GM12865 (cell line): Measurements from ENCODE around the gene MPPED1.
A peak's percentile ranks its signal among the peaks of the same experiment; 100 is the strongest.

Experiments
- DNase-seq: peaks from one replicate; pipeline ENCODE4 v3.0.0; 2010; ENCODE audit warnings: low read depth
- H3K4me3 ChIP-seq: 2 replicates; pipeline ENCODE4 v1.5.1; 2011; ENCODE audit warnings: mild to moderate bottlenecking, low read depth, low read length, control low read depth
- TF ChIP-seq, protein P1 (sequence below): IDR thresholded peaks from 2 replicates; pipeline ENCODE4 v1.5.1; 2011; ENCODE audit warnings: low read length, control low read depth, low read depth, inconsistent platforms; ENCODE audit not compliant: insufficient read depth; ENCODE audit errors: missing control alignments

Gene MPPED1

DNA sequence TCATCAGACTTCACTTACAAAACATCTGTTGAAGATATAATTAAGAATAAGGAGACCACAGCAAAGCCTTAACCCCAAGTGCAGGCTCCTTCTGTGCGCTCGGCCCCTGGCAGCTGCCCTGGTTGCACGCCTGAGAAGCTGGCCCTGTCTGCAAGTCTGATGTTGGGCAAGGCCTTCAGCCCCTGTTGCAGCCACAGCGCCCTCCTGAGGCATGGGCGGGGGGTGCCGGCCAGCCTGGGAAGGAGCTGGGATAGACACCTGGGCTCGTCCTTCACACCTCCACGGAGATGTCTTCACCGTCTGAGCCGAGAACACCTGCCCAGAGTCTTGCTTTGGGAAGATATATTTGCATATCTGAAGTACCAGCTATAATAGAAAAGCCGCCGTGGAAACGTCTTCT, 104.1 kb downstream of the MPPED1 start:
- H3K4me3 ChIP-seq, result no peak overlapping the region
- TF ChIP-seq, protein P1, sequence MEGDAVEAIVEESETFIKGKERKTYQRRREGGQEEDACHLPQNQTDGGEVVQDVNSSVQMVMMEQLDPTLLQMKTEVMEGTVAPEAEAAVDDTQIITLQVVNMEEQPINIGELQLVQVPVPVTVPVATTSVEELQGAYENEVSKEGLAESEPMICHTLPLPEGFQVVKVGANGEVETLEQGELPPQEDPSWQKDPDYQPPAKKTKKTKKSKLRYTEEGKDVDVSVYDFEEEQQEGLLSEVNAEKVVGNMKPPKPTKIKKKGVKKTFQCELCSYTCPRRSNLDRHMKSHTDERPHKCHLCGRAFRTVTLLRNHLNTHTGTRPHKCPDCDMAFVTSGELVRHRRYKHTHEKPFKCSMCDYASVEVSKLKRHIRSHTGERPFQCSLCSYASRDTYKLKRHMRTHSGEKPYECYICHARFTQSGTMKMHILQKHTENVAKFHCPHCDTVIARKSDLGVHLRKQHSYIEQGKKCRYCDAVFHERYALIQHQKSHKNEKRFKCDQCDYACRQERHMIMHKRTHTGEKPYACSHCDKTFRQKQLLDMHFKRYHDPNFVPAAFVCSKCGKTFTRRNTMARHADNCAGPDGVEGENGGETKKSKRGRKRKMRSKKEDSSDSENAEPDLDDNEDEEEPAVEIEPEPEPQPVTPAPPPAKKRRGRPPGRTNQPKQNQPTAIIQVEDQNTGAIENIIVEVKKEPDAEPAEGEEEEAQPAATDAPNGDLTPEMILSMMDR, result no peak
- DNase-seq, result no peak

DNA sequence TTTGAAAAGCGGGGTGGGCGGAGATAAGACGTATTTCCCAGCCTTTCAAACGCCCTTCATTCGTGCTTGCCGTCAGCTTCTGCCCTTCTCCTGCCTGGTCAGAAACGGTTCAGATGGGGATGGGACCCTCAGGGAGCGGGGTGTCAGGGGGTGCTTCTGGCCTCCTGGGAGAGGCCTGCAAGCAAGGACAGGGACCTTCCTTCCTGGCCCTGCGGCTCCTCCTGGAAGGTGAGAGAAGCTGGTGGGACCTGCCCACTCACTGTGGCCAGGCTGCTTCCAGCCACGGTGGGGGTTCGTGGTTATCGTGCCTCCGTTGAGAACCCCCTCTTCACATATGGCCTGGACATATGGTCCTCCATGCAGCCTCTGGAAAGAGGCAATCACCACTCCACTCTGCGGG, 104.6 kb downstream of the MPPED1 start:
- no peak for DNase-seq
- TF ChIP-seq, protein P1, result no peak
- no peak overlapping the region for H3K4me3 ChIP-seq

DNA sequence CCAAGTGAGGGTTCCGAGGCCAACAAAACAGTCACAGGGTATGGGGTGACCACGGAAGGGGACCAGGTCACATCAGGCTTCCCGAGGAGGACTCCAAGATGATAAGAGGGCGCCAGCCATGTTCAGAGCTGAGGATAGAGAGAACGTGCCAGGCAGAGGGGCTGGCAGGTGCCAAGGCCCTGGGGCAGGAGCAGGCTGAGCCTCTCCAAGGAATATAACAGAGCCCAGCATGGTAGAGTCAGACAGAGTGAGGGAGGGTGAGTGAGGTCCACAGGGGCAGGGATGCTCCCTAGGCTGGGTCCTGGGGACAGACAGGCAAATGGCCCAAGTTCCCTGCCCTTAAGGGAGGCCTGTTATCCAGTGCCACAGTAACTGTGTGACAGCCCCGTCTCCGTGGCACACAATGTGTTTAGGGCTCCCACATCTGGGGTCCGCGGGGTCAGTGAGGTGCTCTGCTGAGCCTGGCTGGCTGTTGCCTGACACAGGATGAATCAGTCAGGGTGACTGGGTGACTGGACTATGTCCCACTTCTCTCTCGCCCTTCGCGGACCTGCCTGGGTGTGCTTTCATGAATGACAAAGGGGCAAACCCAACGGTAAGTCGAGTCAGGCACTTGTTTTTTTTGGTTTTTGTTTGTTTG, 105.3 kb downstream of the MPPED1 start:
- no peak for DNase-seq
- H3K4me3 ChIP-seq, result no peak overlapping the region
- TF ChIP-seq, protein P1, result no peak

DNA sequence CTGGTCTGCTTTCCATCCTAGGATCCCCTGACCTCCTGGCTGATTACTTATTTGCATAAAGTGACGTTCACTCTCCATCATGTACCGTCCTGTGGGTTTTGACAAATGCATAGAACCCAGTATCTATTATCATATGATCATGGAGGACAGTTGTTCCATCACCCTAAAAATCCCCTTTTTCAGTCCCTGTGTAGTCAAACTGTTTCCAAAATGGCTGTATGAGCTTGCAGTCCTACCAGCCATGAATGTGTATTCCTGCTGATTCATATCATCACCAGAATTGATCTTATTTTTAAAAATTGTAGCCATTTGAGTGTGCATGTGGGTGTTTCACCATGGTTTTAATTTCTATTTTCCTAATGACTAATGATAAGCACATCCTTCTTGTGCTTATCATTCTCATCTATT, 108.8 kb downstream of the MPPED1 start:
- TF ChIP-seq, protein P1, result no peak
- peak; percentile 64 for DNase-seq
- no peak overlapping the region for H3K4me3 ChIP-seq

DNA sequence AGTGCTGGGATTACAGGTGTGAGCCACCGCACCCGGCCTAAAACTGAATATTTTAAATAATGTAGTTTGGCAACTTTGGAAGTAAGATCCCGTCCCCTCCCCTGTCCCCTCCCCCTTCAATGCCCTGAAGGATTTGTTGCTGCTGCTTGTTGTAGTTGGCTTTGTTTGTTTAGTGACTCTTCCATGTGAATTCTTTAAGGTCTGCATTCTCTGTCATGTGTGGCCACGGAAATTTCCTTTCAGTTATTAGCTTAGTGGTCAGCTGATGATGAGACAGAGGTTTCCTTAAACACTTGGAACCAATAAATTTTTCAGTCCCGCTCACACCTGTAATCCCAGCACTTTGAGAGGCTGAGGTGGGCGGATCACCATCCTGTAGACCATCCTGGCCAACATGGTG, 109.9 kb downstream of the MPPED1 start:
- TF ChIP-seq, protein P1, result no peak
- DNase-seq, result no peak
- no peak overlapping the region for H3K4me3 ChIP-seq

DNA sequence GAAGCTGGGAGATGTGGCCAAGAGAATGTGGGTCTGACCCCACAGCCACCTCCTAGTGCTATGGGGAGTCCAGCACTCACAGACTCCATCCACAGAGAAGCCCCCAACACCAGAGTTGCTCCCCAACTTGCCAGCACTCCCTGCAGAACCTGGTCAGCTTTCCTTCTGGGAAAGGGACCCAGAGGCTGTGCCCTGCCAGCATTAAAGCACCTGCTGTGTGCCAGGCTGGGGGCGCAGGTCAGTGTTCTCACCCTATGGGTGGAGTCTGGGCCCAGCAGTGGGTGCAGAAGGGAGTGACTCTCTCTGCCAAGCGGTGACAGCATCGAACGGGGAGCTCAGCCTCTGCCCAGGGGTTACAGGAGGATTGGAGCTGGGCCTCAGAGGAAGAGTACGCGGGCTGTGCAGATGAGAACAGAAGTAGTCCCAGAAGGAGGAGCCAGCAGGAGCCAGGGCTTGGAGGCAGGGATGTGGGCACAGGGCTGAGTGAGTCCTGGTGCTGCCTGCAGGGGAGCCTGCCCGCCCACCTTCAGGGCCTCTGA, 114.4 kb downstream of the MPPED1 start:
- no peak overlapping the region for H3K4me3 ChIP-seq
- DNase-seq, result no peak
- TF ChIP-seq, protein P1, result no peak

DNA sequence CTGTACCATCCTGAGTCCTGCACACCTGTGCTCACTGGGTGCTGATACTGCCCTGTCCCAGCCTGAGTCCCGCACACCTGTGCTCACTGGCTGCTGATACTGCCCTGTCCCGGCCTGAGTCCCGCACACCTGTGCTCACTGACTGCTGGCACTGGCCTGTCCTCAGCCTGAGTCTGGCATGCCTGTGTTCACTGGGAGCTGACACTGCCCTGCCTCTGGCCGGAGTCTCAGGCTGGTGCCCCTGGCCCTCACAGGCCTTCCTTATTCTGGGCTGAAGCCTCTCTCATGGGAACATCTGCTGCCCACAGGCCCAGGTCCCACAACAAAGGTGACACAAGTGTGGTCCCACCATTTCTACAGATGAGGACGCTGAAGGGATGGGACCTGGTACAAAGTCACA, 115.1 kb downstream of the MPPED1 start:
- no peak overlapping the region for H3K4me3 ChIP-seq
- TF ChIP-seq, protein P1, result no peak
- DNase-seq, result no peak
